Hepatocyte (in vitro differentiated cells): ENCODE measurements around the gene IGFBP1. TPM values are rescaled to one million over a fixed set of nuclear protein-coding genes. Genes with fewer than 3 reads are reported as not detected.
"Not testable (repeated sequence)": the region's sequence is repeated elsewhere in the genome, so short reads cannot be mapped to it uniquely, and the experiment has no call there.

Experiments used
- DNase-seq: peaks from one replicate; pipeline ENCODE4 v3.0.0-alpha.2; 2016; ENCODE audit warnings: low spot score
- H2AFZ ChIP-seq: fragments of 200-600 bp; sonication (generic); 2 replicates; pipeline ENCODE4 v1.6.0; 2016; ENCODE audit warnings: antibody characterized with exemption, mild to moderate bottlenecking
- H3K27ac ChIP-seq: fragments of 200-600 bp; sonication (generic); 2 replicates; pipeline ENCODE4 v1.5.1; 2016; ENCODE audit warnings: mild to moderate bottlenecking
- H3K27me3 ChIP-seq: fragments of 200-600 bp; sonication (generic); 2 replicates; pipeline ENCODE4 v1.6.1; 2016
- H3K36me3 ChIP-seq: fragments of 200-600 bp; sonication (generic); replicated peaks from 2 replicates; pipeline ENCODE4 v1.5.1; 2016; ENCODE audit warnings: low read depth; ENCODE audit not compliant: insufficient read depth
- H3K4me1 ChIP-seq: fragments of 200-600 bp; sonication (generic); 2 replicates; pipeline ENCODE4 v1.5.1; 2016; ENCODE audit warnings: mild to moderate bottlenecking, moderate library complexity; ENCODE audit not compliant: insufficient read depth
- H3K4me2 ChIP-seq: fragments of 200-600 bp; sonication (generic); 2 replicates; pipeline ENCODE4 v1.6.0; 2016
- H3K4me3 ChIP-seq: fragments of 200-600 bp; sonication (generic); 2 replicates; pipeline ENCODE4 v1.5.1; 2016; ENCODE audit warnings: mild to moderate bottlenecking
- H3K79me2 ChIP-seq: fragments of 200-600 bp; sonication (generic); 2 replicates; pipeline ENCODE4 v1.6.0; 2017; ENCODE audit warnings: mild to moderate bottlenecking
- H3K9me2 ChIP-seq: fragments of 200-600 bp; sonication (generic); replicated peaks from 2 replicates; pipeline ENCODE4 v1.6.0; 2017; ENCODE audit warnings: mild to moderate bottlenecking; ENCODE audit not compliant: insufficient read depth
- H3K9me3 ChIP-seq: fragments of 200-600 bp; sonication (generic); 2 replicates; pipeline ENCODE4 v1.5.1; 2016; ENCODE audit warnings: low read depth, mild to moderate bottlenecking
- H4K20me1 ChIP-seq: fragments of 200-600 bp; sonication (generic); 2 replicates; pipeline ENCODE4 v1.6.0; 2016; ENCODE audit warnings: mild to moderate bottlenecking; ENCODE audit not compliant: insufficient read depth, poor library complexity, severe bottlenecking
- CTCF ChIP-seq: fragments of 200-600 bp; sonication (generic); IDR thresholded peaks from 2 replicates; pipeline ENCODE4 v1.5.1; 2016; ENCODE audit warnings: antibody characterized with exemption, mild to moderate bottlenecking; ENCODE audit not compliant: poor library complexity
- EZH2 ChIP-seq: fragments of 200-600 bp; sonication (generic); IDR thresholded peaks from 2 replicates; pipeline ENCODE4 v1.6.1; 2016; ENCODE audit warnings: antibody characterized with exemption, mild to moderate bottlenecking, borderline replicate concordance
- EZH2phosphoT487 ChIP-seq: fragments of 200-600 bp; sonication (generic); IDR thresholded peaks from one replicate; pipeline ENCODE4 v1.6.1; 2018; ENCODE audit warnings: antibody characterized with exemption, mild to moderate bottlenecking, low read depth, moderate library complexity; ENCODE audit not compliant: unreplicated experiment, severe bottlenecking
- WGBS: methylation state at CpG from one replicate; pipeline ENCODE4 v1.1.6; 2016; ENCODE audit warnings: low lambda C conversion rate; ENCODE audit errors: missing lambda C conversion rate; 5-methylcytosine and 5-hydroxymethylcytosine counted together
- polyA plus RNA-seq: library from polyadenylated mRNA; unstranded; fragments of >200 nt; fragmentation: Nextera tagmentation; extraction: Ambion mirVana; gene quantifications from 2 replicates; pipeline ENCODE4 v1.2.1, GENCODE V29; 2016
- small RNA-seq: library from RNA; depleted of rRNA; stranded (forward); fragments of <200 nt; gene quantifications from one replicate; pipeline ENCODE3, GENCODE V24; 2014
- total RNA-seq: library from RNA; depleted of rRNA; stranded (reverse); fragments of >200 nt; gene quantifications from 2 replicates; pipeline ENCODE4 v1.2.3, GENCODE V29; 2014

IGFBP1 gene
- total and polyA plus RNA-seq, 2 experiments from 2014 or later: 20.4 to 26.3 TPM

DNA sequence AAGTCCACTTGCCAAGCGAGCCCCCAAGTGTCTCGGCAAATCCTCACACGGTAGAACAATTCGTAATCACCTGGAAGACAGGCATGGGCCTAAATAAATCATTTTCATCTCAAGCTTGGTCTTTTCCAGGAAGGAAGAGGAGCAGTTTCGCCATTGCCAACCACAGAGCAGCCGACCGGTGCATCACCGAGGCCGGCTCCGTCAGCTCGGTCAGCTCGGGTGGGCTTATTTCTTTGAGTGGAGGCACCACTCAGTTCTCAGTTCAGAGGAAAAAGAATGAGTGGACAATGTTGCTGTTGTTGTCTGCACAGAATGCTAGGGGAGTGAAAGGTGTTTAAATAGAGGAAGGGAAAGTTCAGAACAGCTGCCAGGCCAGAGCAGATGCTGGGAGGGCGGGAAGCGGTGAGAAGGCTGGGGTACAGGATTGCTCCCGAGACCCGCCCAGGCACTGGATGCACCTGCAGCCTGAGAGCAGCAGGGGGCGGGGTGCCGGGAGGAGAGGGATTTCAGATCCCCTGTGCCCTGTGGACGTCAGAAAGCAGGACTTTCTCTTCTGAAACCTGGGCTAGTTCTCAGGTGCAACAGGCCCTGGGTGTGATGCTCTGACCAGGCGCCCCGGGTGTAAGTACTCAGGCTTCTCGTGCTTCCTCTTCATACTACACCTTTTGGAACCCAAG, 50.5 kb downstream of the IGFBP1 start:
- H3K4me1 ChIP-seq: no peaks in the 10 kb centered on the region
- WGBS: 90% methylated on average over 22 of the region's 22 CpGs
- no peak for DNase-seq

GRCh38 chr7:45939574-45939973, 51.3 kb downstream of the IGFBP1 start:
- no peaks in the 10 kb centered on the region for H3K27me3 ChIP-seq
- no peaks in the 10 kb centered on the region for H3K9me2 ChIP-seq
- H3K27ac ChIP-seq: no peak overlapping the region
- WGBS: 94% methylated on average over 11 of the region's 11 CpGs
- H3K4me1 ChIP-seq: no peaks in the 10 kb centered on the region
- no peaks in the 10 kb centered on the region for H3K36me3 ChIP-seq
- no peaks in the 10 kb centered on the region for H4K20me1 ChIP-seq
- no peaks in the 10 kb centered on the region for H3K79me2 ChIP-seq
- TF ChIP-seq EZH2 (no peak), EZH2phosphoT487 (no peak), CTCF (no peak)
- H3K9me3 ChIP-seq: no peaks in the 10 kb centered on the region
- no peak overlapping the region for H2AFZ ChIP-seq
- no peak for DNase-seq
- no peak overlapping the region for H3K4me2 ChIP-seq
- H3K4me3 ChIP-seq: no peak overlapping the region

More for the DNA sequence above, 50.5 kb downstream of the IGFBP1 start:
- no peaks in the 10 kb centered on the region for H3K9me2 ChIP-seq
- no peaks in the 10 kb centered on the region for H3K79me2 ChIP-seq
- H3K4me3 ChIP-seq: no peak overlapping the region
- TF ChIP-seq EZH2: no peak
- no peak for TF ChIP-seq CTCF
- TF ChIP-seq EZH2phosphoT487: no peak
- no peak overlapping the region for H3K4me2 ChIP-seq
- H3K9me3 ChIP-seq: no peaks in the 10 kb centered on the region
- no peaks in the 10 kb centered on the region for H3K36me3 ChIP-seq
- no peaks in the 10 kb centered on the region for H3K27me3 ChIP-seq
- H4K20me1 ChIP-seq: no peaks in the 10 kb centered on the region
- no peak overlapping the region for H3K27ac ChIP-seq
- H2AFZ ChIP-seq: no peak overlapping the region

- H3K9me2 ChIP-seq, H3K4me2 ChIP-seq, H3K4me1 ChIP-seq, H3K36me3 ChIP-seq, H2AFZ ChIP-seq, H3K27ac ChIP-seq, H3K4me3 ChIP-seq, H4K20me1 ChIP-seq, H3K9me3 ChIP-seq, H3K27me3 ChIP-seq, H3K79me2 ChIP-seq, DNase-seq: not testable (repeated sequence)
- 84% methylated on average over 14 of the region's 14 CpGs for WGBS
These were observed 52.0 kb downstream of the IGFBP1 start for GRCh38 chr7:45940237-45940781.

DNA sequence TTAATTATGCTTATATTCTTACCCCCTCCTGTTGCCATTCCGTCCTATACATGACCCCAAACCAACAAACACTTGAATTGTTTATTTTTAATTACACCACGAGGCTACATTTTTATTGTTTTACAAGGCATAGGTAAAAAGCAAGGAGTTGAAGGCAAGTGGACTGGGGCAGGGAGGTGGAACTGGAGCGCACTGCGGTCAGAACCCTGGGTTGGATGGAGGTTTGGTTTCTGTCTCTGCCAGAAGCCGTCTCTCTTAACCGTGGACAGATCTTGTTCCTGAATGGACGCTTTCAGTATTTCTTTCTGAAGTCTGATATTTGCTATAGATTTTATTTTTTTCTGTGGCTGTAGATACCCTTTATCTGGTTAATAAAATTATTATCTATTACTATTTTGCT, 52.7 kb downstream of the IGFBP1 start:
- H2AFZ ChIP-seq: no peak overlapping the region
- H3K9me3 ChIP-seq: no peaks in the 10 kb centered on the region
- H3K36me3 ChIP-seq: no peaks in the 10 kb centered on the region
- WGBS: 77% methylated on average over 7 of the region's 7 CpGs
- DNase-seq: no peak
- H3K27ac ChIP-seq: no peak overlapping the region
- TF ChIP-seq EZH2: no peak
- H3K4me1 ChIP-seq: no peaks in the 10 kb centered on the region
- H3K4me2 ChIP-seq: no peak overlapping the region
- H3K79me2 ChIP-seq: no peaks in the 10 kb centered on the region
- H3K27me3 ChIP-seq: no peaks in the 10 kb centered on the region
- H3K9me2 ChIP-seq: no peaks in the 10 kb centered on the region
- no peak overlapping the region for H3K4me3 ChIP-seq
- no peaks in the 10 kb centered on the region for H4K20me1 ChIP-seq

Small RNA genes lying within 50 kb of the gene (small RNA-seq; reads per million reads assigned to genes)
- not detected for gene RNU6-326P

Other genes starting within 250 kb of the IGFBP1 start
- gene CCDC201, start 15.4 kb upstream of the IGFBP1 start, total RNA-seq: not detected in 2 replicates
- gene CCDC201, start 15.4 kb upstream of the IGFBP1 start, polyA plus RNA-seq: not detected in 2 replicates
- 573 and 632 TPM in 2 replicates for gene IGFBP3, start 32.8 kb downstream of the IGFBP1 start, total RNA-seq
- 268 and 355 TPM in 2 replicates for gene IGFBP3, start 32.8 kb downstream of the IGFBP1 start, polyA plus RNA-seq